Stimulated activated CD4-positive, alpha-beta T cell treated with anti-CD3 and anti-CD28 coated beads, Interleukin-1b, Interleukin-23, amount 100 ng/mL, for 1 hour (primary cell): ENCODE measurements around the gene CASP10.

Source experiments
- DNase-seq, 2 donors: peaks; one replicate each; pipeline ENCODE4 v3.0.0-alpha.2; 2020; ENCODE audit warnings: low read depth in 2 of 2

CASP10 gene

DNA sequence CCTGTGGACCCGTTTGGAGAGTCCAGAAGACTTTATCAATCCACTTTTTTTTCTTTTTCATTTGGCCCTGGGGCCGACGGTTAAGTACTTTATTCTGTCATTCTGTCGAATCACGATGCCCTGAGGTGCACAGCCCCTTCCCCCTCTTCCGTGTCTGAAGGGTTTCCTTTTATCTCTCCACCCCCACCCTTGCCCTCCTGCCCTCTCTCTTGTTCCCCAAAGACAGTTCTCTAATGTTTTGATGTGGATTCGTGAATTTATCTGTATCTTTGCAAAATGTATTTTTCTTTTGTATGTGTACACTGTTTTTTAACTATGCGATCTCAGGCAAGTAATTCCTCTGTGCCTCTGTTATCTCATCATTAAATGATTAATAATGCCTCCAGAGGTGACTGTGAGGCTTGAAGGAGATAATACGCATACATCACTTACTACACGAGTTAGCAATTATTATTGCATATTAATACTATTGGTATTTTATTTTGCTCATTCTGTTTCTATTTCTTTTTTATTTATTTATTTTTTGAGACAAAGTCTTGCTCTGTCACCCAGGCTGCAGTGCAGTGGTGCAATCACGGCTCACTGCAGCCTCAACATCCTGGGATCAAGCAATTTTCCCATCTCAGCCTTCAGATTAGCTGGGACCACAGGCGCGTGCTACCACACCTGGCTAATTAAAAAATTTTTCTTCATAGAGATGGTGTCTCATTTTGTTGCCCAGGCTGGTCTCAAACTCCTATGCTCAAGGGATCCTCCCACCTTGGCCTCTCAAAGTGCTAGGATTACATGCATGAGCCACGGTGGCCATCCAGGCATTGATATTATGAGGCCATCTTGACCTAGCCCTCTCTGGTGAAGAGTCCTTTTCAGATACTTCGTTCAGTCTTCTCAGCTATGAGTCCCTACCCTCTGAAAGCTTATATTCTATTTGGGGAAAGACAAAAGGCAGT is 76.0 kb downstream of the CASP10 start:
- DNase-seq = no peak

DNA sequence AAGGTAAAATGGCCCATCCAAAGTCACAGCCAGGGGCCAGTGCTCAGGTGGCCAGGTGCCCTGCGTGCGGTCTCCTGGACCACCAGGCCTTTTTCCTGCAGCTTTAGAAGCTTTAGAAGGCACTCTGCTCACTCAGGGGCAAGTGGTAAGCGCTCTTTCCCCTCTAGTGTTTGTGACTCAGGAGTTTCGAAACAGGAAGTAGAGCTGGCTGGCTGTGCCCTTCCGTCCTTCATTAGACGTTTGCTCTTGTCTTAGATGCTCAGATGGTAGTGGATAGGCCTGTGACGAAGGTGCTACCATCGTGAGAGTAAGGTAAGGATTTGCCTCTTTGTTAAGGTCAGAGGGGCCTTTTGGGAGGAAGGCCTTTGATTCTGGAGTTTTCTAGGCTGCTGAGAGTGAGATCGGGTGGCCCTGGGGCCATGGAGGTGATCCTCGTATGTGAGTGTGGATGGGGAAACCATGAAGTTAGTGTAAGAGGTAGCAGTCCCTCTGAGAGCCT is 77.4 kb downstream of the CASP10 start, which contains the start of gene CASP8:
CASP8 (plus strand) TSS at position 235 of the 499 bp plus-strand sequence. CDS start 5,951 bp downstream, outside the sequence.
- no peak for DNase-seq

DNA sequence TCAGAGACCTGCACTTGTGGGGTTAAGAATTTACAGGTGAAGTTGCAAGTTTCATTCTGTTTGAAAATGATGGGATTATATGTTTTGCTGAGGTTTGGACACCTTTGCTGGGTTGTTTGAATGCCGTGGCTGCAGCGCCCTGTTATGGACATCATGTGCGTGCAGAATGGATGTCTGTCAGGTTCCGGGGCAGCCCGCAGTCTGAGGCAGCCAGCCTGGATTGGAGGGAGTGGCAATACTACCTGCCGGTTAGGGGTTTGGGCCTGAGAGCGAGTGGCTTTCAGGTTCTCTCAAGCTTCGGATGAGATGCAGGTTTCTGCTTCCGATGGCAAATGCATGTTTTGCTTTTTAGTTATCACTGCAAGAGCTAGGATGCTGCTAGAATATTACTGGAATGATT is 78.5 kb downstream of the CASP10 start:
- no peak for DNase-seq

DNA sequence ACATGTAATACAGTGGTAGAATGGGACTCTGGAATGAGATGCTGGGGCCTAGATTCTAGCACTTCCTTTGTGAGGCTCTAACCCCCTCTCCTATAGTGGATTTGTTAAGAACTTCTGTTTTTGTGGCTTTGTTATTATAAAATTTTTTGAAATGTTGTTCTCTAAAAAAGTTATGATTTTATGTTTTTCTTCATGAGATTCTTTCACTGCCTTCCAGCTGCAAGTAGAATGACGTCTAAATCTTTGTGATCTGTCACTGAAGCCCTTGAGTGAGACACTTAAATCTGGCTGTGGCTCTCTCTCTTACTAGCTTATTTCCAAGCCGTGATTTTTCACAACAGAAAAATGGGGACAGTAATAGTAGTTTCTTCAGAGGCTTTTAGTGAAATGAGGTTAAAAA is 79.0 kb downstream of the CASP10 start:
- DNase-seq = no peak

DNA sequence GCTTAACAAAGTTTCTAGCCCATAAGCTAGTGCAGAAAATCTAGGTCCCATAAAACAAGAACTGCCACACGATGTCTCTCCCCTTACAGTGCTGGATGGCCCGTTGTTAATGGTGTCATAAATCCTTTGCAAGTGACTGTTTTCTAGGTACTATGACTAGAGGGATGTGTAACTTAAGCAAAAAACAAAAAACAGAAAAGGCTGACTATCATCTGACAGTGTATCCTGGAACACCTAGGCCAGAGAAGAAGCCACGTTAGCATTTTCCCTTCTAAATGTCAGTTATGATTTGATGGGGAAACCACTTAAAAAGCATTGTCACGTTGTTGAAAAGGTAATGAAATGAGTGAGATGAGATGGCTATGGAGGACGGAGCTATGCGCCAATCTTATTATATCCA is 79.8 kb downstream of the CASP10 start:
- no peak for DNase-seq

DNA sequence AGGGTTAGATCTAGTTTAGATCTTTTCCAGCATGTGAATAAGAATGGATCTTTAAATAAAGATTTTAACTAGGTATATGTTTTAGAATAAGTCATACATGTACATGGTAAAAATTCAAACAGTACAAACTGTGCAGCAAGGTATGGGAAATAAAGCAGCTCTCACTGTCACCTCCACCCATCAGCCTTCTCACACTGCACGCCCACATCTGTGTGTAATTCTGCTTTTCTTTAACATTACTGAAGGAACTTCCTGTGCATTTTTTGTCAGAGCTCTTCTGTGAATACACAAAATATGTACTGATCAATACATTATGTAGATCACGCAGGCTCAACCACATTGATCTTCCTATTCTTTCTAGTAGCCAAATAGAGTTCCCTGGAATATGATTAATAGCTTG is 80.8 kb downstream of the CASP10 start:
- no peak for DNase-seq

DNA sequence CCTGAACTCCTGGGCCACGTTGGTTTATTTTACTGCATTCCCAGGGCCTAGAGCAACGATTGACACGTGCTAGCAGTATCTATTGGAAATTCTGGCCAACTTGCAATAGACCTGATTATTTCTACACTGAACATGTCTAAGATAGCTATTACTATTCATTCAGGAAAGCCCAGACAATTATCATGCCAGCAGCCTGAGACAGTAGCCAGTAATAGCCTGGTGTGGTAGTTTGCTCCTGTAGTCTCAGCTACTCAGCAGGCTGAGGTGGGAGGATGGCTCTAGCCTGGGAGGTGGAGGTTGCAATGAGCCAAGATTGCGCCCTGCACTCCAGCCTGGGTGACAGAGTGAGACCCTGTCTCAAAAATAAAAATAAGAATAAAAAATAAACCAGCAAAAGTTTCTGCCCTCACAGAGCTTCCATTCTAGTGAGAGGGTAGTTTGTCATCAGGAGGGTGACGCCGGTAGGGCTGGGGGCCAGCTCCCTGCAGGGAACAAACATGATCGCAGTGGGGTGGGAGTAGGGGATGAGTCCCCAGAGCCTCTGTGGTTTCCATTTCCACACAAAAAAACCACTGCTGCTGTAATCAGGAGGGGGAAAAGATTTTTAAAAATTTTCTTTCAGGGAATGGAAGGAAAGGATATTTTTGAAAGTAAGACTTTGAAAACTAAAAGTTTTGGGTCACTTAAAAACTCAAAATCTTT is 81.7 kb downstream of the CASP10 start:
- DNase-seq = no peak

DNA sequence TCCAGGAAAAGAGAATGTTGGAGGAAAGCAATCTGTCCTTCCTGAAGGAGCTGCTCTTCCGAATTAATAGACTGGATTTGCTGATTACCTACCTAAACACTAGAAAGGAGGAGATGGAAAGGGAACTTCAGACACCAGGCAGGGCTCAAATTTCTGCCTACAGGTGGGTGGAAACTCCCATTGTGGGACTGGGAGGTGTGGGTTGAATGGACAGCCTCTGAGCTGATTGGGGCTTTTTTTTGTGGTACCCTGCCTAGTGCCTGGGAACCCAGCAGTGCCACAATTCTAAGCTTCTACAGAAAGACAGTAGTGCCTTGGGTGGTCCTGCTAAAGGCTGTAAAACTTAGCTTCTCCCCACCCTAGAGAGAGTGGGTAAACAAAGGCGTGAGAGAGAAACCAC is 83.7 kb downstream of the CASP10 start:
- no peak for DNase-seq

DNA sequence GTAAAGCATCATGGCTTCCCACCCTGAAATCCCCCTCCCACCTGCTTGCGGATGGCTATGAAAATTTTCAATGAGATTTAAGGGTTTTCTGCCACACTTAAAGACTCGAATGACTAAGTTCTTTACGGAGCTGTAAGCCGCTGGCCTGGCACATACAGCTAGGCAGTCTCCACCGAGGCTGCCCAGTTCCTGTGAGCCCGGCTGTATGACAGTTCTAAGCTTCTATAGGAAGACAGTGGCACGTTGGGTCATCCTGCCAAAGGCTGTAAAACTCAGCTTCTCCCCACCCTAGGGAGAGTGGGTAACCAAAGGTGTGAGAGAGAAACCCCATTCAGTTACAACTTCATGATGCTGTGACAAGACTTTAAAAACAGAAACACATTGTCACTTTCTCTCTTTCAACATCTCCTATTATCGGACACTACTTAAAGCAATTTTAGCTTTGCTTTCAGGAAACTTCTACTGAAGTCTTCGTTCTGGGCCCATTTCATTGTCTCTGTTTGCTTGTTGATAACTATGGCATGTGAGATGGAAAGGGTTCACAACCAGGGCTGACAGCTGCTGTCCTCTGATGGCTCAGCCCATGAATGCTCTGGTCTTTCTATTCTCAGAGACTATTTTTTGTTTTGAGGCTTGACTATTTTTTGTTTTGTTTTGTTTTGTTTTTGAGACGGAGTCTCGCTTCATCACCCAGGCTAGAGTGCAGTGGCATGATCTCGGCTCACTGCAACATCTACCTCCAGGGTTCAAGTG is 84.5 kb downstream of the CASP10 start:
- no peak for DNase-seq

DNA sequence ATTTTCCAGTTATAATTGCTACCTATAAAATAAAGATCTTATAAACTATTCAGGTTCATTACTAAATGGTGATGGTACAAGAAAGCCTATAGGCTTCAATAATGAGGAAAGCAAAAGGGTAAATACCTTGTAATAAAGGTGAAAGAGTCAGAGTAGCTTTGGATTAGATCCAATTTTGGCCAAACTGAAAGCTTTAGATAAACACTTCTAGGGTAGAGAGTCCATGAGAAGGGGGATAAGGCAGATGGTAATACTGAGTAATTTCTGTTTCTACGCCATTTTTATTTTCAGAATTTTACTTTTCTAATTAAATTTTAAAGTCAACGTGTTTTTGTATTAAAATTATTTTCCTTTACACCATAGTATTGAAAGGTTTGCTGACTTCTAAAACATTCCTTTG is 86.8 kb downstream of the CASP10 start:
- no peak for DNase-seq

DNA sequence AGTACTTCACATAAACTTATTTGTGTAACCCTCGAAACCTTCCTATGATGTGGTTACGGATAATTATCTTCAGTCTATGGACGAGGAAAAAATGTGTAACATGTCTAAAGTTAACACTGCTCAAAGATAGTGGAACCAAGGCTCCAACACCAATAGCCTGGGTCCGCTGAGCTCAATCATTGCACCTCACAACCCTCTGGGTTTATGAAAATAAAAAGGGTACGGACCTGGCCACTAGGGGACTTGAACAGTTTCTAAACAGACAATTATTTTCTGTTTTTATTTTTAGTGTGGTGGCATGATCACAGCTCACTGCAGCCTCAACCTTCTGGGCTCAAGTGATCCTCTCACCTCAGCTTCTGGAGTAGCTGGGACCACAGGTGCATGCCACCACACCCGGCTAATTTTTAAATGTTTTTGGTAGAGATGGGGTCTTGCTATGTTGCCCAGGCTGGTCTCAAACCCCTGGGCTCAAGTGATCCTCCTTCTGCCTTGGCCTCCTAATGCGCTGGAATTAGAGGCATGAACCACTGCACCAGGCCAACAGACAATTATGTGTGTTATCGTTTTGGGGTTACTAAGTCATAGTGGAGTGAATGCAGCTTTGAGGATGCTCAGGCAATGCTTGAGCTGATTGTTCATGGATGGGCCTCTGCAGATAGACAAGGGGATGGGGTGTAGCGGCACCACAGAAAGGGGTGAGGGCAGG is 87.5 kb downstream of the CASP10 start:
- no peak for DNase-seq

DNA sequence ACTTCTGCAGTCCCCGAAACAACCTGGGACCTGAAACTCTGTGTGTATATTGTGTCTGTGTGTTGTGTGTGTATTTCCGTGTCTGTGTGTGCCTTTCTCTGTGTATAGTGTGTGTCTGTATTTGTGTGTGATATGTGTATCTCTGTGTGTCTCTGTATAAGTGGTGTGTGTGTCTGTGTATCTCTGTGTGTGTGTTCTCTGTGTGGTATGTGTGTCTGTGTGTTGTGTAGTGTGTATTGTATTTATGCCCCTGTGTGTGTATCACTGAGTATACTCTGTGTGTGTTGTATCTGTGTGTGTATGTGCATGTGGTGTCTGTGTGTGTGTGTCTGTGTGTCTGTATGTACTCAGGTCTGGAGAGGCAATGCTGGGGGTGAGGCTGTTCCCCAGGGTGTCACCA is 89.0 kb downstream of the CASP10 start:
- no peak for DNase-seq

DNA sequence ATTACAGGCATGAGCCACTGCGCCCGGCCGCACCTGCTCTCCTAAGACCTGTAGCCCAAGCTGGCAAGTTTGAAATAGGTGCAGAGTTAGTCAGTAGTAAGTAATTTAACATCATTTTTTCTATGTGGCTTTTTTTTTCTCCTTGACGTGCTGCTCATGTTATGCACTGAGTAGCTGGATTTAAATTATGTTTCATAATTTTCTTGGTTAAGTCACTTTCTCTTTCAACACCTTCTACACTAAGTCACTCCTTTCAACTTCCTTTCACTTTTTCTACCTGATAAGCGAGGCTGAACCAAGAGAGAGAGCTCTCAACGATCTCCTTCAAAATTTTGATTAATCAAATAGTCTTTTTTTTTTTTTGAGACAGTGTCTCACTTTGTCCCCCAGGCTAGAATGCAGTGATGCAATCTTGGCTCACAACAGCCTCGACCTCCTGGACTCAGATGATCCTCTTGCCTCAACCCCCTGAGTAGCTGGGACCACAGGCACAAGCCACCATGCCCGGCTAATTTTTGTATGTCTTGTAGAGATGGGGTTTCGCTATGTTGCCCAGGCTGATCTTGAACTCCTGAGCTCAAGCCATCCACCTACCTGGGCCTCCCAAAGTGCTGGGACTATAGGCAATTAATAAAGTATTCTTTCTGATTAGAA is 90.5 kb downstream of the CASP10 start:
- no peak for DNase-seq

DNA sequence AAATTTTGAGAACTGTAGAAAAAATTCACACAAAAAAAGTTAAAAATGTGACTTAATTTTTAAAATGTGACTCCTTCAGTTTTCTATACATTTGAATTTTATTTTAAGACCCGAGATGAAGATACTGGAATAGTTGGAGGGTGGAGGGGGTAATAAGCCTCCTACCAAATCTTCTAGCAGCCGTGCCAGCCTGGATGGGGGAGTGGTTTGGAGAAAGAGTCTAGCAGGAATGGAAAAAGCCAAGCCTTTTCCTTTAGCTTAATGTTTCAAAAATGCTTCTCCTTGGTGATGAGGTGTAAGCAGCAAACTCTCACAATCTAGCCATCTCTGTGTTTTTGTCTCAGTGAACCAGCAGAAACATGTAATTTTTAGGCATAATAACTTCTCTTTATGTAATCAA is 92.1 kb downstream of the CASP10 start:
- no peak for DNase-seq

DNA sequence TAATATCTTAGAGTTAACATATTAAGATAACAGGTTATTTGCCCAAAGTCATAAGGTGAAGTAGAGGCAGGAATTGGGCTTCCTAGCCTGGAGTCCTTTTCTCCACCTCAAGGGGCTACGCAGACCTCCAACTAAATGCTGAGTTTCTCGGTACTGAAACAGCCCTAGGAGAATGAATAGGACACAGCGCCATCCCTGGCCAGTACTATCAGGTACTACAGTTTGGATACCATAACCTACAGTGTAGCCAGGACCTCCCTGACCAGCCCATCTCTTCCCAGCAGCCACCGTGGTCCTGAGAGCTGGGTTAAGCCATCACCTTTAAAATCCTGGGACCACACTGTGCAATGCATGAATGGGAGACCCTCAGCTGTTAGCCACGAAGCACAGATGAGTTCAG is 93.0 kb downstream of the CASP10 start:
- no peak for DNase-seq

DNA sequence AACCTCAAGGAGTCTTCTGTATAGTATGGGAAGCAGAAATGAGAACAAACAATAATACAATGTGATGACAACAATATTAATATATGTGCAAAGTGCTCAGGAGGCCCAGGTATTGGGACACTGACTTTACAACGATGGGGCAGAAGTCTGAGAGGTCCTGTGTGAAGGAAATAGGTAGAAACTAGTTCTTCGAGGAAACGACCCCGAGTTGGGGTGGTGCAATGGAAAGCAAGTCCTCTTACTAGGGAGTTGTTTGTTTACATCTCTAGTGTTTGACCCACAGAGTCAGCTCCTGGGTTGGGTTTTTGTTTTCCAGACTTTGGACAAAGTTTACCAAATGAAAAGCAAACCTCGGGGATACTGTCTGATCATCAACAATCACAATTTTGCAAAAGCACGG is 93.6 kb downstream of the CASP10 start:
- DNase-seq = no peak
